Middle frontal gyrus (tissue), 1 donor: ENCODE measurements around the gene PRKAG3.
"Not testable (repeated sequence)": the region's sequence is repeated elsewhere in the genome, so short reads cannot be mapped to it uniquely, and the experiment has no call there.

Experiments
- DNase-seq: peaks from one replicate; pipeline ENCODE4 v3.0.0-alpha.2; 2015; ENCODE audit warnings: low spot score; ENCODE audit errors: extremely low spot score

Gene PRKAG3

DNA sequence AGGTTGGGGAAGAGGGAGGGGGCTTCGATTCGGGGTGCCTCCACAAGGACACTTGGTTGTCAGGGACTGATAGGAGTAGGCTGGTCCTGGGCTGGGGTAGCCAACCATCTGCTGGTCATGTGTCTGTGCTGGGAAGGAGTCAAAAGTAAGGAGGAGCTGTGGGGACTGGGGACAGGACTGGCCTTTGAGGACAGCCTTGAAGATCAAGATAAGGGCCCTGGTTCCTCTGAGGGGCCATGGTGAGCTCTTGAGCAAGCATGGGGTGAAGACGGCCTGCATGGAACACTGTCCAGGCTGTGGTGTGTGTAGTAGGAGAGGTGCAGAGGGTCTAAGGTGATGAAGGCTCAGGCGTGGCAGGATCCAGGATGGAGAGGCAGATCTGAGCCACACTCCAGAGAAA lies 47.9 kb downstream of the PRKAG3 start:
- no peak for DNase-seq

DNA sequence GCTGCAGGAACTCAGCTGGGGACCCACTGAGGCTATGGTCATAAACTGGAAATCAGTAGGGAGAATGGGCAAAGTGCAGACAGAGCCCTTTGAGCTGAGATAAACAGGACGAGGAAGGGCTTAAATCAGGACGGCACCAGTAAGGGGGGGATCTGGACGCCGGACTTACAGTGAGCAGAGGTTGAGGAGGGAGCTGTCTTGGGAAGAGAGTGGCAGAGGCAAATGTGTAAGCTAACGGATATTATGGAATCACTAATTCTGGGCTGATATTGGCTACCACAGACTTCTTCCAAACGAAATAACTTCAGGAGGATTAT lies 49.1 kb downstream of the PRKAG3 start:
- DNase-seq, result no peak

DNA sequence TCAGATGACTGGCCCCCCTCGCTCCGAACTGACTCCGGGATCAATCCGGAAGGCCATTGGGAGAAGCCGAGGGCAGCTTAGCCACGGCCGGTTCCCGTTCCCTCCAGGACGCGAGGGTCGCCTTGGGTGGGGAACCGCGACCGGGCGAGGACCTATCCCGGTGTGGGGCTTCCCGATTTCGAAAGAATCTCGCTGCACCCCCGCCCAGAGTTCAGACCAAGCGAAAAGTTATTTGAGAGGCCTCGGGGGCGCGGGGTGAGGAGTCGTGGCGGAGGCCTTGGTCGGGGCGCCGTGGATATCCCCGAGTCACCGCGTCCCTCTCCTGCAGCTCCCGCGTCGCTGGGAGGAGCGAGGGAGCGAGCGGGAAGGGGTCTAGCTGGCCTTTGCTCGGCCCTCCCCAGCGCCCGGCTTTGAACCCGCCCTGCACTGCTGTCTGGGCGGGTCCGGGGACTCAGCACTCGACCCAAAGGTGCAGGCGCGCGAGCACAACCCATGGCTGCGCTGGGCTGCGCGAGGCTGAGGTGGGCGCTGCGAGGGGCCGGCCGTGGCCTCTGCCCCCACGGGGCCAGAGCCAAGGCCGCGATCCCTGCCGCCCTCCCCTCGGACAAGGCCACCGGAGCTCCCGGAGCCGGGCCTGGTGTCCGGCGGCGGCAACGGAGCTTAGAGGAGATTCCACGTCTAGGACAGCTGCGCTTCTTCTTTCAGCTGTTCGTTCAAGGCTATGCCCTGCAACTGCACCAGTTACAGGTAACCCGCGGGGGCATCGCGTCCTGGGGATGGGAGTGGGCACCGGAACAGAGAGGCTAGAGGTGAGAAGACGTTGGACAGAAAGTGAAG lies 49.7 kb downstream of the PRKAG3 start, which contains the start of gene CYP27A1:
TSS of gene CYP27A1 (plus strand) at position 457 of the 837 bp plus-strand sequence. CDS start at position 493, 36 bp downstream.
- DNase-seq, result no peak

DNA sequence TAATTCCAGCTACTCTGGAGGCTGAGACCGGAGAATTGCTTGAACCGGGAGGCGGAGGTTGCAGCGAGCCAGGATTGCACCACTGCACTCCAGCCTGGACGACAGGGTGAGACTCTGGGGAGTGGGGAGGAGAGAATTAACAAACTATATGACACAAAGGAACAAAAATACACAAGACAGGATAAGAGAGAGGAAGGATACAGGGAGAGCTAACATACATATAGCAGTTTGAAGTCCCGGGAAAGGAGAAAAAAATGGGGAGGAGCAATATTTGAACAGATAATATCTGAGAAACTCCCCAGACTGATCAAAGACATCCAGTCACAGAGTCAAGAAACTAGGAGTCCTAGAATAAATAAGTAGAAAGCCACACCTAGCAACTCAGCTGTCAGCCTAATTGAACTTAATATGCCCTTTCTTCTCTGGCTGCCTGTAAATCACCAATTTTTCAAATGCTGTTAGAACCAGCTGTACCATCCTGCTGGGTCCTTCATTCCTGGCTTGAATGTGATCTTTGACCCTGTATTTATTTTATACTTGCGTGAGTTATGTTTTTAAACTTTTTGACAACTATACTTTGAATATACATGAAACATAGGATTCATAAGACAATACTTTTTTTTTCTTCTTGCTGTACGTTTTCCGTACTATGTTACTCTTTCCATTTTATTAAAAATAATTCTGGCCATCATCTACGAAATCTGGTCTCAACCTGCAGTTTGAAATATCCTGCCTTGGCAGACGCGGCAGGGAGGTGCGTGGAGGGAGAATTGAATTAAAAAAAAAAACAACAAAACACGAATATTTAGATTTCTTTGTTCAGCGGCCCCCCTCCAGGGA lies 50.5 kb downstream of the PRKAG3 start:
- DNase-seq, result no peak

DNA sequence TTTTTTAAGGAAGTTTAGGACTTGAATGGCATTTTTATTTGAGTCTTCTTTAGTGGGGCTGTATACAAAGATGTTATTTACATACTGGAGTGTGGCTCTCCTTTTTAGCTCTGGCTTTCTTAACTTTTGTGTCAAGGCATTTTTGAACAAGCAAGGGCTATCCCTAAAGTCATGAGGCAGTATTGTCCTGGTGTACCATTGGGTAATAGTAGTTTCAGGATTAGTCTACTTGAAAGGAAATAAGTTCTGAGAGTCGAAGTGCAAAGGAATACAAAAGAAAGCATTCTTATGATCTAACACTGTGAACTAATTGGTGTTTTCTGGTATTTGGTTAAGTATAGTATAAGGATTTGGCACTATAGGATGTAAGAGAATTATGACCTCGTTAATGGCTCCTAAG lies 51.6 kb downstream of the PRKAG3 start:
- no peak for DNase-seq

DNA sequence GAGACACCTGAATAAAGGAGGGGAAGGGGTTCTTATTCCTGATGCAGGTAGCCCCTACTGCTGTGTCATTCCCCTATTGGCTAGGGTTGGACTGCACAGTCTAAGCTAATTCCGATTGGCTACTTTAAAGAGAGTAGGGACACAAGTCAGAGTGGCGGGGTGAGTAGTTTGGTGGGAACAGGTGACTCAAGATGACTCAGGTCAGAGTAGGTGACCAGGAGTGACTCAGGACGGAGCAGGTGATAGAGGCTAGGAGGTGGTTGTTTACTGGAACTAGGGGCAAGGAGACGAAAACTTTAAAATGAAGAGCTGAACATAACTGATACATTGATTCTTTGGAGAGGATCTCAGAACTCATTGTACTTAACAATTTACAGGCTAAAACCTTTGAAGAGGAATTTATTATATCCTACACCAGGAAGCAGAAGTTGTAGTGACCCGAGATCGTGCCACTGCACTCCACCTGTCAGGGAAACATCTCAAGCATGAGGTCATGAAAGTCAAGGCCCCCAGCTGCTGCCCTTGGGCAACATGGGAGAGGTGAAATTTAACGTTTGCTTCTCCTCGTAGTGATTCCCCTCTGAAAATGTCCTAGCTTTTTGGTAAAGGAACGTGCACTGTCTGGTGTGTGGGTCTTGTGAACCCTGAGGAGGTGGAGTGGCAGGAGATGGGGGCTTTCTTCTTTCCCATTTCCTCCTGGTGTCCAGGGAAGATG lies 54.2 kb downstream of the PRKAG3 start:
- no peak for DNase-seq

DNA sequence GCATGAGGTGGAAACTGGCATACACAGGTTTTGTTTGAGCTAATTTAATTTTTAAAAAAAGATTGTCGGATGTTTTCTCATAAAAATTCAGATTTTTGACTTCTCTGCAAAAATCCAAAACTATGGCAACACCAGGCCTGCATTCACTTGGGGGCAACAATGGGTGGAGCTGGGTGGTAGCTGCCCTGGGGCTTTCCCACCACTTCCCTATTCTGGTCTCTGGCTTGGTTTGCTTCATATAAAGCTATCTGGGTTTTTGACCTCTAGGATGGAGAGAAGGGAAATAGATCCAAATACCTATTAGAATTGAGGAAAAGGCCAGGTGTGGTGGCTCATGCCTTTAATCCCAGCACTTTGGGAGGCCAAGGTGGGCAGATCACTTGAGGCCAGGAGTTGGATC lies 55.1 kb downstream of the PRKAG3 start:
- DNase-seq, result no peak

DNA sequence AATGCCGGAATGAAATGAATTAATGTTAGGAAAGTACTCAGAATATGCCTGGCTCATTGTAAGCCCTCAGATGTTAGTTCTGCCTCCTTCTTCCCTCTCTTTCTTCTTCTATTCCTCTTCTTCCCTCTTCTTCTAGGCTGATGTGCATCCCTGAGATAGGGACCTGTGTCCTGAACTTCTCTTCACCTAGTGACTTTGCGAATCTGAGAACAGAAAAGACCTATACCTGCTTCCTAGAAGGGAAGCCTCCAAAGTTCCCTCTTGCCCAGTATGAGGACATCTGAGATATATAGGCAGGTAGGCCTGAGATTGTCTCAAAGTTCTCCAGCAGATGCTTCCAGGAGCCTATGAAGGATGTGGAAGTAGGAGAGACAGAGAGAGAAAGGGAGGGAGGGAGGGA lies 57.7 kb downstream of the PRKAG3 start:
- DNase-seq, result no peak

DNA sequence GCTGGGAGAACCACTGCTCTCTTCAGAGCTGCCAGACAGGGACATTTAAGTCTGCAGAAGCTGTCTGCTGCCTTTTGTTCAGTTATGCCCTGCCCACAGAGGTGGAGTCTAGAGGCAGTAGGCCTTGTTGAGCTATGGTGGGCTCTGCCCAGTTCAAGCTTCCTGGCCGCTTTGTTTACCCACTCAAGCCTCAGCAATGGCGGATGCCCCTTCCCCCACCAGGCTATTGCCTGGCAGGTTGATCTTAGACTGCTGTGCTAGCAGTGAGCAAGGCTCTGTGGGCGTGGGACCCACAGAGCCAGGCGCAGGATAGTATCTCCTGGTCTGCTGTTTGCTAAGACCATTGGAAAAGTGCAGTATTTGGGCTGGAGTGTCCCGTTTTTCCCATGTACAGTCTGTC lies 58.8 kb downstream of the PRKAG3 start:
- not testable (repeated sequence) for DNase-seq
